ENCODE data around the gene IRF2.

IRF2 gene

GRCh38 chr4:184499996-184500395 lies 25.6 kb upstream of the IRF2 start:
- Histone ChIP-seq H3K4me3 (replicated peaks; ENCODE audit: low read depth, low read length) (no peak overlapping the region), H3K27me3 (replicated peaks; ENCODE audit: control insufficient read depth, insufficient read depth, low read length) (no peaks in the 10 kb centered on the region), H3K36me3 (ENCODE audit: control insufficient read depth, insufficient read depth, low read length) (no peaks in the 10 kb centered on the region)
- no peak for TF ChIP-seq CTCF (IDR thresholded peaks at IDR 0.05; ENCODE audit: insufficient read depth, low read length, poor library complexity, severe bottlenecking)
- DNase-seq (ENCODE audit: extremely low read depth, insufficient read length), result no peak

- TF ChIP-seq CTCF (IDR thresholded peaks at IDR 0.05; ENCODE audit: insufficient read depth, low read length, poor library complexity, severe bottlenecking), result no peak
- Histone ChIP-seq H3K4me3 (replicated peaks; ENCODE audit: low read depth, low read length) (no peak overlapping the region), H3K36me3 (ENCODE audit: control insufficient read depth, insufficient read depth, low read length) (no peaks in the 10 kb centered on the region), H3K27me3 (replicated peaks; ENCODE audit: control insufficient read depth, insufficient read depth, low read length) (no peaks in the 10 kb centered on the region)
- no peak for DNase-seq (ENCODE audit: extremely low read depth, insufficient read length)
Measured at GRCh38 chr4:184498598-184498997, 24.2 kb upstream of the IRF2 start.

- no peak for DNase-seq (ENCODE audit: extremely low read depth, insufficient read length)
- Histone ChIP-seq H3K4me3 (replicated peaks; ENCODE audit: low read depth, low read length) (no peak overlapping the region), H3K27me3 (replicated peaks; ENCODE audit: control insufficient read depth, insufficient read depth, low read length) (no peaks in the 10 kb centered on the region), H3K36me3 (ENCODE audit: control insufficient read depth, insufficient read depth, low read length) (no peaks in the 10 kb centered on the region)
- no peak for TF ChIP-seq CTCF (IDR thresholded peaks at IDR 0.05; ENCODE audit: insufficient read depth, low read length, poor library complexity, severe bottlenecking)
Measured at GRCh38 chr4:184489771-184490170, 15.4 kb upstream of the IRF2 start.

- no peak for TF ChIP-seq CTCF (IDR thresholded peaks at IDR 0.05; ENCODE audit: insufficient read depth, low read length, poor library complexity, severe bottlenecking)
- DNase-seq (ENCODE audit: extremely low read depth, insufficient read length), result no peak
- H3K36me3 ChIP-seq (ENCODE audit: control insufficient read depth, insufficient read depth, low read length), result no peaks in the 10 kb centered on the region
- H3K4me3 ChIP-seq (replicated peaks; ENCODE audit: low read depth, low read length), result no peak overlapping the region
- H3K27me3 ChIP-seq (replicated peaks; ENCODE audit: control insufficient read depth, insufficient read depth, low read length), result no peaks in the 10 kb centered on the region
Measured at GRCh38 chr4:184487503-184487902, 13.2 kb upstream of the IRF2 start.

GRCh38 chr4:184485279-184485678 lies 10.9 kb upstream of the IRF2 start:
- no peaks in the 10 kb centered on the region for H3K36me3 ChIP-seq (ENCODE audit: control insufficient read depth, insufficient read depth, low read length)
- no peak for DNase-seq (ENCODE audit: extremely low read depth, insufficient read length)

More at GRCh38 chr4:184485279-184485678, 10.9 kb upstream of the IRF2 start:
- TF ChIP-seq CTCF (IDR thresholded peaks at IDR 0.05; ENCODE audit: insufficient read depth, low read length, poor library complexity, severe bottlenecking), result no peak
- Histone ChIP-seq H3K27me3 (replicated peaks; ENCODE audit: control insufficient read depth, insufficient read depth, low read length) (no peaks in the 10 kb centered on the region), H3K4me3 (replicated peaks; ENCODE audit: low read depth, low read length) (no peak overlapping the region)

All from GM06990 (cell line).